Mucosa of gallbladder (tissue), 1 donor: Measurements from ENCODE around the gene TBC1D28. TPM values are rescaled to one million over a fixed set of nuclear protein-coding genes. Genes with fewer than 3 reads are reported as not detected.
"Not testable (repeated sequence)": the region's sequence is repeated elsewhere in the genome, so short reads cannot be mapped to it uniquely, and the experiment has no call there.

Experiments
- DNase-seq: peaks from one replicate; pipeline ENCODE4 v3.0.0-alpha.2; 2020; ENCODE audit warnings: low spot score
- total RNA-seq: library from RNA; stranded (reverse); gene quantifications from one replicate; pipeline ENCODE4 v1.2.1, GENCODE V29; 2021
- donor health status: DM: no; HTN: no; CAD: no.

Gene TBC1D28
- total RNA-seq, 1 donor from 2014 or later, result not detected

DNA sequence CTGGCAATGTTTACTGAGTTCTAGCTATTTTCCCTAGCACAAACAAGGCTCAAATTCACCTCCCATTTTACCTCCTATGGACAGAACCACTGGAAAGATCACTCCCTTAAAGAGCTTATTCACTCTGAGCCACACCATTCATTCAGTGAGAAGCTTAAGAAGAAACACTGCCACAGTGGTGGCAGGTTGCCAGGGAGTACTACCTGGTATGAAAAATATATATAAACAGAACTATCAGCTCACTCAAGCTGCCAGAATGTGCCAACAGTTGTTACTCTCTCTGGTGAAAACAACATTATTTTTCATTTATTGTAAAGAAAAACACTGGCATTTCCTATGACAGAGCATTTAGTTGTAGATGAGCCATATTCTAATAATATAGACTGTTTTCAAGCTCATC lies 31.2 kb downstream of the TBC1D28 start:
- peak; percentile 41 for DNase-seq

DNA sequence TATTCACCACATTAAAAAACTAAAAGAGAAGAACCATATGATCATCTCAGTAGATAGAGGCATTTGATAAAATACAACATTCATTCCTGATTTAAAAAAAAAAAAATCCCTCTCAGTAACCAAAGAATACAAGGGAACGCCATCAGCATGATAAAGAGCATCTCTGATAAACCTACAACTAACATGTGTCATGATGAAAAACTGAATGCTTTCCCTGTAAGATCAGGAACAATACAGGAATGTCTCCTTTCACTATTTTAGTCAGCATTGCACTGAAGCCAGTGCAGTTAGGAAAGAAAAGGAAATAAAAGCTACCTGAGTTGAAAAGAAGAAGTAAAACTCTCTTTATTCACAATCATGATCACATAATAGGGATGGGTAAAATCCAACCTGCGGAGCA lies 51.1 kb downstream of the TBC1D28 start:
- DNase-seq, result not testable (repeated sequence)

Other genes starting within 250 kb of the TBC1D28 start
- gene LGALS9C, start 167.6 kb downstream of the TBC1D28 start, total RNA-seq, result 8.8 TPM
- gene FOXO3B, start 37.9 kb upstream of the TBC1D28 start, total RNA-seq, result 7.9 TPM
- 0.86 TPM for gene FBXW10, start 99.7 kb upstream of the TBC1D28 start, total RNA-seq
- gene TVP23B, start 136.8 kb upstream of the TBC1D28 start, total RNA-seq, result 59.8 TPM
- 51.6 TPM for gene PRPSAP2, start 213.7 kb upstream of the TBC1D28 start, total RNA-seq